ENCODE results near the gene UTS2B. TPM values are rescaled to one million over a fixed set of nuclear protein-coding genes. Genes with fewer than 3 reads are reported as not detected.

UTS2B gene
- polyA plus RNA-seq, 1 donor from 2014 or later, result 0.46 TPM

GRCh38 chr3:191333298-191333880 lies 3.1 kb upstream of the UTS2B start:
- Histone ChIP-seq H3K9ac (ENCODE audit: low read length) (no peak overlapping the region), H3K4me3 (ENCODE audit: low read length) (peak overlapping the region; percentile 5), H3F3A (ENCODE audit: insufficient read depth, low read length, poor library complexity, severe bottlenecking) (peaks cover 5% of the 10 kb centered on the region), H3K36me3 (ENCODE audit: insufficient read depth, low read length) (no peaks in the 10 kb centered on the region), H3K79me2 (replicated peaks; ENCODE audit: insufficient read depth, low read length) (peaks cover 90% of the 10 kb centered on the region), H3K4me2 (ENCODE audit: low read length) (no peak overlapping the region), H4K20me1 (ENCODE audit: insufficient read depth) (no peaks in the 10 kb centered on the region), H2AFZ (ENCODE audit: low read depth, low read length) (no peak overlapping the region), H3K27ac (ENCODE audit: low read length) (no peak overlapping the region), H3K27me3 (ENCODE audit: insufficient read depth, low read depth, low read length) (no peaks in the 10 kb centered on the region), H3K9me3 (ENCODE audit: low read length) (no peaks in the 10 kb centered on the region), H3K9me2 (ENCODE audit: insufficient read depth, low read length) (no peaks in the 10 kb centered on the region)
- TF ChIP-seq SMC3 (conservative IDR thresholded peaks at IDR 0.05; ENCODE audit: poor library complexity) (no peak), MXI1 (conservative IDR thresholded peaks at IDR 0.05; ENCODE audit: poor library complexity, severe bottlenecking) (no peak), CTCF (IDR thresholded peaks at IDR 0.05; ENCODE audit: poor library complexity, severe bottlenecking) (no peak), RAD21 (conservative IDR thresholded peaks at IDR 0.05) (no peak), EZH2 (IDR thresholded peaks at IDR 0.05; ENCODE audit: borderline replicate concordance, insufficient read depth, low read length, poor library complexity, severe bottlenecking) (no peak), EP300 (conservative IDR thresholded peaks at IDR 0.05; ENCODE audit: poor library complexity, severe bottlenecking) (no peak), REST (IDR thresholded peaks at IDR 0.05; ENCODE audit: borderline replicate concordance) (no peak), POLR2AphosphoS5 (IDR thresholded peaks at IDR 0.05) (no peak), TAF1 (IDR thresholded peaks at IDR 0.05; ENCODE audit: low read depth) (no peak)

- no peaks in the 10 kb centered on the region for H4K20me1 ChIP-seq (ENCODE audit: insufficient read depth)
- H3K4me3 ChIP-seq (ENCODE audit: low read length), result peak overlapping the region; percentile 84
- H3K79me2 ChIP-seq (replicated peaks; ENCODE audit: insufficient read depth, low read length), result peaks cover 70% of the 10 kb centered on the region
- no peak overlapping the region for H2AFZ ChIP-seq (ENCODE audit: low read depth, low read length)
- no peaks in the 10 kb centered on the region for H3K9me2 ChIP-seq (ENCODE audit: insufficient read depth, low read length)
- no peak overlapping the region for H3K27ac ChIP-seq (ENCODE audit: low read length)
- H3K27me3 ChIP-seq (ENCODE audit: insufficient read depth, low read depth, low read length), result no peaks in the 10 kb centered on the region
- no peak overlapping the region for H3K9ac ChIP-seq (ENCODE audit: low read length)
- TF ChIP-seq REST (IDR thresholded peaks at IDR 0.05; ENCODE audit: borderline replicate concordance), result no peak
- TF ChIP-seq SMC3 (conservative IDR thresholded peaks at IDR 0.05; ENCODE audit: poor library complexity), result no peak
- TF ChIP-seq MXI1 (conservative IDR thresholded peaks at IDR 0.05; ENCODE audit: poor library complexity, severe bottlenecking), result no peak
- no peak for TF ChIP-seq EZH2 (IDR thresholded peaks at IDR 0.05; ENCODE audit: borderline replicate concordance, insufficient read depth, low read length, poor library complexity, severe bottlenecking)
- no peak for TF ChIP-seq POLR2AphosphoS5 (IDR thresholded peaks at IDR 0.05)
- TF ChIP-seq RAD21 (conservative IDR thresholded peaks at IDR 0.05), result no peak
- no peak for TF ChIP-seq TAF1 (IDR thresholded peaks at IDR 0.05; ENCODE audit: low read depth)
- TF ChIP-seq EP300 (conservative IDR thresholded peaks at IDR 0.05; ENCODE audit: poor library complexity, severe bottlenecking), result no peak
- TF ChIP-seq CTCF (IDR thresholded peaks at IDR 0.05; ENCODE audit: poor library complexity, severe bottlenecking), result no peak
- H3F3A ChIP-seq (ENCODE audit: insufficient read depth, low read length, poor library complexity, severe bottlenecking), result peaks cover 5% of the 10 kb centered on the region
- no peaks in the 10 kb centered on the region for H3K9me3 ChIP-seq (ENCODE audit: low read length)
- no peaks in the 10 kb centered on the region for H3K36me3 ChIP-seq (ENCODE audit: insufficient read depth, low read length)
- peak overlapping the region; percentile 96 for H3K4me2 ChIP-seq (ENCODE audit: low read length)
Observed at GRCh38 chr3:191331388-191331787, 1.1 kb upstream of the UTS2B start.

Measured in neural cell (in vitro differentiated cells).